Erythroblast (primary cell): ENCODE measurements around the gene KRTAP5-4.

ENCODE experiments used
- GATA1 ChIP-seq: IDR thresholded peaks from 2 replicates; pipeline ENCODE4 v1.6.1; 2011; ENCODE audit warnings: low read depth, mild to moderate bottlenecking, control low read depth, low read length, moderate library complexity
- POLR2A ChIP-seq: IDR thresholded peaks from 2 replicates; pipeline ENCODE4 v1.6.1; 2011; ENCODE audit warnings: mild to moderate bottlenecking, low read length

DNA sequence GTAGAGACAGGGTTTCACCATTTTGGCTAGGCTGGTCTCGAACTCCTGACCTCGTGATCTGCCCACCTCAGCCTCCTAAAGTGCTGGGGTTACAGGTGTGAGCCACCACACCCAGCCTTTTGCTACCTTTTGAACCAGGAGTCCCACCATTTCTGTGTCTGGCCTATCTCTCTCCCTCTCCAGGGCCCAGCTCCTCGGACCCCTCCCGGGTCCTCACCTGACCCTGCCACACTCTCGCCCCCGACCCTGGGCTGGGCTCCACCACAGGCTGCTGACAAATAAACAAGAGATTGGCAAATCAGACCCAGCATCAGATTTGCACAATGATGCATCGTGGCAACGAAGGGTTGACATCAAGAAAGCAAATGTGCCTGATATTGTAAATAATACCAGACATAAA, 16.4 kb upstream of the KRTAP5-4 start:
- TF ChIP-seq POLR2A (no peak), GATA1 (no peak)
